Neural progenitor cell (in vitro differentiated cells): ENCODE results near the gene FHOD3.

Experiments used
- EZH2phosphoT487 ChIP-seq: fragments of 200-600 bp; sonication (generic); IDR thresholded peaks from 2 replicates; pipeline ENCODE4 v1.6.1; 2017; ENCODE audit warnings: antibody characterized with exemption
- TF ChIP-seq, protein P1 (sequence below): fragments of 200-600 bp; sonication (generic); IDR thresholded peaks from 2 replicates; pipeline ENCODE4 v1.5.1; 2017; ENCODE audit warnings: antibody characterized with exemption, mild to moderate bottlenecking

DNA sequence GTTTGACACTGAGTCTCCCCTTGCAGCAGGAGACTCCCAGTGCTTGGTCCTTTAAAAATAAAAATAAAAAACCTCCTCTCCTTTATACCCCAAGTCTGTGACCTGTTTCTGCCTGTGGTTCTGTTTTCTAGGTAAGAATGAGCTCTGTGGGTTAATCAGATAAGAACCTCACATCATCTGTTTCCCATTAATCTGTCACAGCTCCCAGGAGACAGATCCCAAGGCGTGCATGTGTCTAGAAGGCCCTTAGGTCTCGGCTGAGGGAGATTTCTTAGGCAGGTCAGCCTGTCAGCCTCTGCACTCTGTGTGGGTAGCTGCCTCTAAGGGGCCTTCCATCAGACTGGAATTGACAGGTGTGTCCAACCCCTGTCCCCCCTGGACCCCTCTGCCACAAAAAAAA is 80.7 kb downstream of the FHOD3 start:
- TF ChIP-seq, protein P1, sequence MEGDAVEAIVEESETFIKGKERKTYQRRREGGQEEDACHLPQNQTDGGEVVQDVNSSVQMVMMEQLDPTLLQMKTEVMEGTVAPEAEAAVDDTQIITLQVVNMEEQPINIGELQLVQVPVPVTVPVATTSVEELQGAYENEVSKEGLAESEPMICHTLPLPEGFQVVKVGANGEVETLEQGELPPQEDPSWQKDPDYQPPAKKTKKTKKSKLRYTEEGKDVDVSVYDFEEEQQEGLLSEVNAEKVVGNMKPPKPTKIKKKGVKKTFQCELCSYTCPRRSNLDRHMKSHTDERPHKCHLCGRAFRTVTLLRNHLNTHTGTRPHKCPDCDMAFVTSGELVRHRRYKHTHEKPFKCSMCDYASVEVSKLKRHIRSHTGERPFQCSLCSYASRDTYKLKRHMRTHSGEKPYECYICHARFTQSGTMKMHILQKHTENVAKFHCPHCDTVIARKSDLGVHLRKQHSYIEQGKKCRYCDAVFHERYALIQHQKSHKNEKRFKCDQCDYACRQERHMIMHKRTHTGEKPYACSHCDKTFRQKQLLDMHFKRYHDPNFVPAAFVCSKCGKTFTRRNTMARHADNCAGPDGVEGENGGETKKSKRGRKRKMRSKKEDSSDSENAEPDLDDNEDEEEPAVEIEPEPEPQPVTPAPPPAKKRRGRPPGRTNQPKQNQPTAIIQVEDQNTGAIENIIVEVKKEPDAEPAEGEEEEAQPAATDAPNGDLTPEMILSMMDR: no peak
- no peak for TF ChIP-seq EZH2phosphoT487
